Mesenteric fat pad (tissue), 1 donor: ENCODE data around the gene ETV3L. TPM values are rescaled to one million over a fixed set of nuclear protein-coding genes. Genes with fewer than 3 reads are reported as not detected.
"Not testable (repeated sequence)": the region's sequence is repeated elsewhere in the genome, so short reads cannot be mapped to it uniquely, and the experiment has no call there.

ENCODE experiments used
- DNase-seq: peaks from one replicate; pipeline ENCODE4 v3.0.0-alpha.2; 2020; ENCODE audit warnings: low spot score
- total RNA-seq: library from RNA; stranded (reverse); fragmentation: NEBNext Ultra II Directional; extraction: Animal tissue kit (Norgen Biotek cat#: 25700); gene quantifications from one replicate; pipeline ENCODE4 v1.2.1, GENCODE V29; 2021
- donor health status: DM: yes; HTN: yes; CAD: no.

The ETV3L gene
- total RNA-seq, 1 donor from 2014 or later = not detected

- DNase-seq = peak; percentile 30
Measured at GRCh38 chr1:157084720-157085119, 14.9 kb downstream of the ETV3L start.

GRCh38 chr1:157081707-157082106 is 17.9 kb downstream of the ETV3L start:
- no peak for DNase-seq

GRCh38 chr1:157080714-157081113 is 18.9 kb downstream of the ETV3L start:
- no peak for DNase-seq

DNA sequence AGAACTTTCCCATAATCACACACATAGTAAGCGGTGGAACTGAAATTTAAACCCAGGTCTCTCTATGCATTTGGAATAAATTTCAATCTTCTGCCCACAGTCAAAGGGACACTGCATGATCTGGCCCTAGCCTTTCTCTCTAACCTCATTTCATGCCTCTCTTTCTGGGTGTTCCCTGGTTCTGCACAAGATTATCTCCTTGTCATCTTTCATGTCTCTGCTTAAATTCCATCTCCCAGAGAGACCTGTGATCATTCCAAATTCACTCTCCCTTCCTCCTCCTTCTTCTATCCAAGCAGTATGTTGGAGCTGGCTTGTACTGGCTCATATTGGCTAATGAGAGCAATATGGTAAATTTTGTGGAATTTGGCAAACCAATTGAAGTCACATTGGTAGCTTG is 22.2 kb downstream of the ETV3L start:
- no peak for DNase-seq

- no peak for DNase-seq
Measured at GRCh38 chr1:157073944-157074685, 25.5 kb downstream of the ETV3L start.

DNA sequence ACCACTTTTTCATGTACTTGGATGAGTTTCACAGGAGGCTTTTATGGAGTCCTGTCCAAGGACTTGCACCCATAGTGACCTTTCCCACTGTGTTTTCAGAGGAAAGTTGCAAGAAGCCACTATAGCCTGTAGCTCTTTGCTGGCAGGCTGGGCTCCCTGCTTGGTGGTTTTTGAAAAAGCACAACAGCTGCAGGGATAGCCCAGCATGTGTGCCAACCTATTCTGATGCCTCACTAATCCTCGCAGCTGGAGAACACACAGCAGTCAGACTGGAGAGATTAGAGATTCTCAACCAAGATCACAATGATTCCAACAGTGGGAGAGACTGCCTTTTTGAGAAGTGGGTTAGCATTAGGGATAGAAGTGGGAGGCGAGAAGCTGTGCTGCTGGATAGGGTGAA is 30.0 kb downstream of the ETV3L start:
- DNase-seq = no peak

GRCh38 chr1:157059241-157059640 is 40.4 kb downstream of the ETV3L start:
- not testable (repeated sequence) for DNase-seq

- DNase-seq = no peak
Measured at GRCh38 chr1:157056269-157056668, 43.3 kb downstream of the ETV3L start.

- not testable (repeated sequence) for DNase-seq
Measured at GRCh38 chr1:157055729-157056128, 43.9 kb downstream of the ETV3L start.

DNA sequence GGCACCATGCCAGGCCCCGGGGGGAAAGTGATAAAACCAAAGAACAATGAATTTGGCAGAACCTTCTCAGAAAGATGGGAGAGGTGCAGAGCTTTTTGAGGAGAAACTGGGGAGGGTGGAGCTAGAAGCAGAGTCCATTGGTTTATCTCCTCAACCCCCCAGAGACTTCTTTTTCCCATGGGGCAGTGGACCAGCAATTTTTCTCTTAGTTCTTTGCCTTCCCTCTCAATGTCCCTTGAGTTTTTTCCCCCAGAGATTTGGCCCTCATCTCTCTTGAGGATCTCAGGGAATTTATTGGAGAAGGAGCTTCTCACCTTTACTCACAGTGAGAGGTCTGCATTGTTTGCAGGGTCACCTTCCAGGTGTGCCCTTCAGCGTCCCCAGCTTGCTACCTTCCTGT is 48.8 kb downstream of the ETV3L start:
- DNase-seq = no peak

DNA sequence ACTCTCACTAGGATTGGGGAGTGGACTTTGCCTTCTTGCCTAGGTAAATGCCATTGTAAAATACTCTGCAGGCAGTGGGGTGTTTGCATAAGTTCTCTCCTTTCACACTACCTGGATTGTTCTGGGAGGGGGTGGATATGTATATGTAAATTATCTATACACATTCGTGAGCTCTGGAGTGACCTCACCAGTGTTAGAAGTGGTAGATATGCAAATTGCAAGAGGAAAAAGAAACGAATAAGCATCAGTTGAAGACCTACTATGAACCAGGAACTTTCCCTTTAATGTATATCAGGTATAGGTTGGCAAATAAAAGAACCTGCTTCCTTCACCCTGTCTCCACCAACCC is 52.6 kb downstream of the ETV3L start:
- DNase-seq = no peak

DNA sequence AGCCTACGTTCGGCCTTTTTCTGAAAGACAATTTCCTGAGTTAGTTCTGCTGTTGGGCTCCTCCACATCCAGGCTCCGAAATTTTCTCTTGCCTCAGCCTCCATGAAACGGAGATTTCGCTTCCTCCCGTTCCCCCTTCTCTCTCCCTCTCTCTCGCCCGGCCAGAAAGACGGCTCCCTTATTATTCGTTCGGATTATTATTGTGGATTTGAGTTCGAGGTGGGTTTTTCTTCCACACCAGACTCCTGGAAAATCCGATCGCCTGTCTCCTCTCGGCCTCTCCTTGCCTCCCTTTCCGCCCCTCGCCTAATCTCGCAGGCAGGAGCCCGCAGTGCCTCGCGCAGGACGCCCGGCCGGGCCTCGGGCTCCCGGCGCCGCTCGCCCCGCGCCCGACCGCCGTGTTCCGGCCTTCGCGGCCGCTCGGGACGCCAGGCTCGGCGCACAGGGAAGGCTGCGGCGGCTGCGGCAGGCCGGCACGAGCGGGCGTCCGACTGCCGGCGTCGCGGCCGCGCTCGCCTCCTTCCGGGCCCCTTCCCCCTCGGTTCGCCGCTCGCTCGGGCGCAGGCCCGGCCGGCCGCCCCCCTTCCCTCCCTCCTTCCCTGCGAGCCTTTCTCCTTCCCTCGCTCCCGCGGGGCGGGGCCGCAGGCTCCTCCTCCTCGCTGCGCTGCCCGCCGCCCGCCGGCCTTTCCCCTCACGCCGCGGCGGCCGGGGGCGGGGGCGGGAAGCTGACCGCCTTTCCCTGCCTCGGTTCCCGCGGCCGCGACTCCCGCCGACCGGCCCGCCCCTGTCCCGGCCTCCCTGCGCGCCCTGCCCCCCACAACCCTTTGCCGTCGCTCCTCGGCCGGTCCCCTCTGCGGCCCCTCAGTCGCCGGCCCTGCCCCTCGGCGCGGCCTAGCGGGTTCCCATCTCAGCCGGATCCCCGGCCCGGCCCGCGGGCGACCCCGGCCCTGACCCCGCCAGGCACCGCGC is 54.1 kb downstream of the ETV3L start, which contains the start of gene ARHGEF11:
Gene ARHGEF11 (minus strand): TSS at position 493 of the 969 bp plus-strand sequence. CDS start 1,412 bp downstream, outside the sequence.
- peak; percentile 95 for DNase-seq

- no peak for DNase-seq
Measured at GRCh38 chr1:157044326-157044725, 55.3 kb downstream of the ETV3L start.

DNA sequence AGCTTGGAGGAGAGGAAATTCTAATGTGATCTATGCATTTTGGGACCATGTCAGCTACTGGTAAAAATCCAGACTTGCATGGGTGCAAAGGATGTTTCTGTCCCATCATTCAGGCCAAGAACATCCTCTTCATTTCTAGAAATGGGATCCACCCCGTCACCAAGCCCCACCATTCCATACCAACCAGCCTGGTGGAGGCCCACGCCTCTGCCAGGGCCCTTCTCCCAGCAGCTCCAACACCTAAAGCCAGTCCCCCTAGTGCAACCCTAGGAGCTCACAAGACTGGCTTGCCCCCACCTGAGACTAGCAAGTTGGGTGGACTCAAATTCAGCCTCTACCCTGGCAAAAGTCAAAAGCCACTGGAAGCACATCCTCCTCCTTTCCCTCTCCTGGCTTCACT is 55.9 kb downstream of the ETV3L start:
- no peak for DNase-seq

DNA sequence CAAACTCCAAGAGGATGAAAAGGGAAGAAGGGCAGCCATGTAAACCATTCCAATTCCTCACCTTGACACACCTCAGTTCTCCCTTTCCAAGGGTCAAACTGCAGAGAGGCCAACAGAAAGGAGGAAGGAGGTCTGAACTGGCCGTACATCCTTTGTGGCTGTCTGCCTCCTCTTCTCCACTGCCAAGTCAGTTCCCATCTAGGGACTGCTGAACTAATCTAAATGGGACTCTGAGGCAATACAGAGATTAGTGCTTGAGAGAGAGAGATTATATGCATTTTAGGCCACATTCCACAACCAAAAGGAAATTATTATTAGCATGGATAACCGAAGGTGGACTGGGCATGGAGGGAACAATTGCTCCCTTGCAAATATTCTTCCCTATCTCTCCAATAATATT is 56.8 kb downstream of the ETV3L start:
- DNase-seq = no peak

Other genes starting within 250 kb of the ETV3L start
- 0.10 TPM for gene INSRR, start 240.7 kb downstream of the ETV3L start, total RNA-seq
- 1.8 TPM for gene NTRK1, start 238.9 kb downstream of the ETV3L start, total RNA-seq
- 17.7 TPM for gene PEAR1, start 206.1 kb downstream of the ETV3L start, total RNA-seq
- 0.32 TPM for gene LRRC71, start 179.2 kb downstream of the ETV3L start, total RNA-seq
- gene ARHGEF11, start 54.1 kb downstream of the ETV3L start, total RNA-seq = 37.7 TPM
- 37.2 TPM for gene ETV3, start 38.6 kb upstream of the ETV3L start, total RNA-seq